Stimulated activated CD4-positive, alpha-beta T cell treated with anti-CD3 and anti-CD28 coated beads, Interleukin-2, amount 100 ng/mL, for 24 hours (primary cell): ENCODE measurements around the gene FAM174A.
"Not testable (repeated sequence)": the region's sequence is repeated elsewhere in the genome, so short reads cannot be mapped to it uniquely, and the experiment has no call there.

Experiments
- DNase-seq, 2 donors: peaks; one replicate each; pipeline ENCODE4 v3.0.0-alpha.2; 2020

Gene FAM174A

DNA sequence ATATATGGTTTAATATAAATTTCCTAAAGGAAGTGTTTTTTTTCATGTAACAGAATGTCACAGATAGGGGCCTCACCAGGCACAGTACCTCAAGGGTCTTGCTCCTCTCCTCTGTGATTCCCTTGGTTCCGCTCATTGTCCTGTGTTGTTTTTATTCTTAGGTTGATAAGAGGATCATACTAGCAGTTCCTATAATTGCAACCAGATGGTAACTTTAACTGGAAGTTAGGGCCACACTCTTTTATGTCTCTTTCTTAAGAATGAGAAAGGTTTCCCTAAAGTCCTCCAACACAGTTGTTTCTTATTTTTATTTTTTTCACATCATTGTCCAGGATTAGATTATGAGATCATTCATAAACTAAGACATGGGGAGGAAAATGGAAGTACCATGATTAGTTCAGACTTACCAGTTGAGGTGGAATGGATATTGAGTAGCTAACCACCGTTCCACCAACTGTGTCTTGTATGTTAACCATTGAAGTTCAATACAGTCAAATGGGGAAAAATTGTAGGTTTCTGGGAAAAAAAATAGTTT, 41.1 kb downstream of the FAM174A start:
- no peak for DNase-seq

GRCh38 chr5:100577506-100577905, 42.3 kb downstream of the FAM174A start:
- no peak for DNase-seq

- DNase-seq: no peak
Measured at GRCh38 chr5:100584069-100584468, 48.9 kb downstream of the FAM174A start.

- DNase-seq: no peak
Measured at GRCh38 chr5:100584889-100585288, 49.7 kb downstream of the FAM174A start.

- no peak for DNase-seq
Measured at GRCh38 chr5:100590867-100591266, 55.7 kb downstream of the FAM174A start.

- no peak for DNase-seq
Measured at GRCh38 chr5:100595152-100595811, 60.1 kb downstream of the FAM174A start.

- no peak for DNase-seq
Measured at GRCh38 chr5:100595812-100596173, 60.6 kb downstream of the FAM174A start.

DNA sequence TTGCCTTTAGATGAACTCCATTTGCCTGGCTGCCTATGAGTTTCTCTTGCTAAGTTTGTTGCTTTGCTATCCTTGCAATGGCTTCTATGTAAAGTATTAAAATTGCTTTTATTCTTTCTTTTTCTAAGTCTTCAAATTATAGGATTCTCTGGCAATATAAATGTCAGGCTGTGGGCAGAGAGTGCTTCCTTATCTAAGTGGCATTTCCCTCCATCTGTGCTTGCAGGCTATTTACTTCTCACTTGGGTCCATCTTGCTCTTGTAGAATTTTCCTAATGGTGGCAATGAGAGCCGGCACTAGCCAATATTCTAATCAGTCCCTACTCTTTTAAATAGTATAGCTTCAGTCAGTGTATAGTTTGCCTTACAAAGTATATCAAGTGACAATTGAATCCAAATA, 63.3 kb downstream of the FAM174A start:
- no peak for DNase-seq

DNA sequence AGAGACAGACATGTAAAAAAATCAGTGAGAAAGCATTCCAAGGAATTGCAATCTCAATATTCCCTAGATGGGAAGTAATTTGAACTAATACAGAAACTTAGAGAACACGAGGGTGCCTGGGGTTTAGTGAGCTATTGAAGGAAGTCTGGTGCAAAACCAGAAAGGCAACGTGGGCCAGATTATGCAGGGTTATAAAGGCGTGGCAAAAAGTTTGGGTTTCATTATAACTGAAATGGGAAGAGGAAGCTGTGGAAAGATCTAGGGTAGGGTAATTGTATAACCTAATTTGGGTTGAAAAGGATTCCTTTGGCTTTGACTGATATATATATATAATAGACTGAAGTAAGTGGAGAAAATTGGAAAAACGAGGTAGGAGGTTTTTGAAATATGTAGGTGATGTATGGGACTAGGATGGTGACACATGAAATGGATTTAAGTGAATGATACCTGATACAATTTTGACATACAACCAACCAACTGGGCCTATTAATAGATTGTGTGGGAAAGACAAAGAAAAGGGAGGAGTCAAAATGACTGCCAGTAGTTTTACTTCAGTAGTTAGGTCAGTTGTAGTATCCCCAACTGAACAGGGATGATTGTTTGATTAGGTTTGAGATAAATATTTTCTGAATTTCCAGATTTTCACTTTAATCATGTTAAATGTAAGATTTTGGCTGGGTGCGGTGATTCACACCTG, 65.3 kb downstream of the FAM174A start:
- DNase-seq: no peak

DNA sequence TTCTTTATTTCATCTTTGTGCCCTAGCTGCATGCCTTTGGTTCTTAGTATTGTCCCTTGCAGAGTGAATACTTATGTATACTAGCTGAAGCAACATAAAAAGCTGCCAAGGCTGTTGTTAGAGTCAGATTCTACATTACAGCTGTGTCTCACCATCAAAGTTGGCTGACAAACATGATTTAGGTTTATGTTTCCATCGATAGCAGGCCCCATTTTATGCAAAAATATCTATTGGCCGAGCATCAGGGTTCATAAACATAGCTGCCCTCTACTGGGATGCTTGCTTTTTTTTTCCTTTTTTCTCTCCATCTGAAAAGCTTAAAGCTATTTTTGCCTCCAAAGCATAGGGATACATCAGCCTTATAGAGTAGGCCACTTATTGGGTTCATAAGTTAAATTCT, 68.0 kb downstream of the FAM174A start:
- no peak for DNase-seq

GRCh38 chr5:100604021-100604420, 68.8 kb downstream of the FAM174A start:
- not testable (repeated sequence) for DNase-seq

DNA sequence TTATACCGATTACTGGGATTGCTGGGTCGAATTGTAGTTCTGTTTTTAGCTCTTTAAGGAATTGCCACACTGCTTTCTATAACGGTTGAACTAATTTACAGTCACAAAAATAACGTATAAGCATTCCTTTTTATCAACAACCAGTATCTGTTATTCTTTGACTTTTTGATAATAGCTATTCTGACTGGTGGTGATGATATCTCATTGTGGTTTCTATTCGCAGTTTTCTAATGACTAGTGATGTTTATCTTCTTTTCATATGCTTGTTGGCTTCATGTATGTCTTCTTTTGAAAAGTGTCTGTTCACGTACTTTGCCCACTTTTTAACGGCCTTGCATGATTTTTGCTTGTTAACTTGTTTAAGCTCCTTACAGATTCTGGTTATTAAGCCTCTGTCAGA, 74.4 kb downstream of the FAM174A start:
- no peak for DNase-seq

DNA sequence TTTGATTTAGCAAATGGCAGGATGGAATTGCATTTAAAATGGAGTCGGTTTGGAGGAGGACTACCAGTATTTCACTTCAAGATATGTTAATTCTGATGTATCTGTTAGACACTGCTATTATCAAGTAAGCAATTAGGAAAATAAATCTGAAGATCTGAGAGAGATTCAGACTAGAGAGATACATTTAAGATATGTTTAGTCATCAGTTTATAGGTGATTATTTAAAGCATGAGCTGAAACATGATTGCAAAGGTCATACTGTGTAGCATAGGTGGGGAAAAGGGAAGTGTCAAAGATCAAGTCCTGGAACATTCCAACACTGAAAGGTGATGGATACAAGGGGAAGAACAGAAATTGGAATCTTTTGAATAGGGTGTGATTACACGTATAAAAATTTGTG, 79.1 kb downstream of the FAM174A start:
- no peak for DNase-seq

GRCh38 chr5:100615362-100615761, 80.2 kb downstream of the FAM174A start:
- DNase-seq: no peak

DNA sequence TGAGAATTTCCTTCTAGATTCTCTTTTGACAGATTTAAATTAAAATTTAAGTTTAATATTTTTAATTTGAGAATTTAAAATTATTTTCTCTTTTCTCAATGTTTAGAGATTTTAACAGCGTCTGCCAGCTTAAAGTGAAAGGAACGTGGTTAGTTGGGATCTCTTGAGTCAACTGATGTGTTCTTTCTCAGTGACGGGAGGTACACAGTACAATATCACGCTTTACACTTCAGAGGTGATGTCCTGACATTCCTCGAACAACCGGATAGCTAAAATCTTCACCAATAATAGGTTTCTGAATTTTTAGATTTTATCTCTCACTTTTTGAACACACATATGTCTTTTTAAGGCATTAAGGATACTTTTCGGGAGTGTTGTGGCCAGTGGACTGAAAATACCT, 81.1 kb downstream of the FAM174A start:
- no peak for DNase-seq

DNA sequence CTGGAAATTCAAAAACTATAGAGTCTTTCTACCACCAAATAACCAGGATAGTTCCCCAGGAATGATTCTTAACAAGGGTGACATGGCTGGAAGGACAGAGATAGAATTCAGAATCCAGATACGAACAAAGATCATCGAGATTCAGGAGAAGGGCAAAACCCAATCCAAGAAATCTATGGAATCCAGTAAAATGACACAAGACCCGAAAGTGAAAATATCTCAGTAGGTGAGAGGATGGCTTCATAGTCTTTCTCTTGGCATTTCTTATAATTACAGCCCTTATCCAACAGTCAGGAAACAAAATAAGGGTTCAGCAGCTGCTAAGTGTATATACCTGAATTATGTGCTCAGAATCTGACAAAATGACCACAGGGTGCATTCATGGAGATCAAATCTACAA, 81.8 kb downstream of the FAM174A start:
- DNase-seq: no peak

DNA sequence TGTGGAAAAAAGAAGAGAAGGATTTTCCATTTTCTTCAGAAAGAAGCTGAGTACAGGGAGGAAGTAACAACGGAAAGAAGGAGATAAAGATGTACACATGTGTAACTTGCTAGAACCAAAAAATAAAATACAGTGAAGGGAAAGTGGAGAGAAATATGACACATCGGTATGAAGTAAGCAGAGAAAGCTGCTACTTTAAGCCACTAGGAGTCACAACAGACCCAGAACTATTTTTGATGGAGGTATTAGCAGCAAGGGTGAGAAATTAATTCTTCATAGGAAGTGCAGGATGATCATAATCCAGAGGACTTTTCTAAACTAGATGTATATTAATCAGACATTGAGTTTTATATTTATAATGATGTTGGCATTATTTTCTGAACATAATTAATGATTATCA, 88.5 kb downstream of the FAM174A start:
- no peak for DNase-seq

DNA sequence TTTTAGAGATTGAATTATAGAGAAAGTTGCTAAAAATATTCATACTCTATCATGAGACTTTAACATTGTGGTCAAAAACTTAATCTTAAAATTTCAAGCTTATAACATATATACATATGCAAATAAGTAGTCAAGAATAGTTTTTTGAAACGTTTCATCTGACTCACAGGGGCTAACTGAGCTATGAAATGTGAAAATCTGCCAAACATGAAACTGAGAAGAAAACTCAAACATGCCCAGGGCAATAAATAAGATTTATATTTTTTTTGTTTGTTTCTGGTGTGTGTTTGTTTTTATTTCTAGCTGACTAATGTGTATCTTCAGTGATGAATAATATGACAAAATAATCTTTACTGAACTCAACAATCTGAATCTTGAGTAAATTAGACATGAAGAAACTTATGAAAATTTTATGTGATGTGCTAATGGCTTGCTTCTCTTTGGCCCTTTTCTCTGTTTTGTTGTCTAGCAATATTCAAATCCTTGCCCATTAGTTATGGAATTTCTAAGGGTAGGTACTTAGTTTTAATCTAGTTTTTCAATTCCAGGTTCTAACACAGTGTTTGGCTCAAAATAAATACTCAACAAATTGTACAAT, 99.9 kb downstream of the FAM174A start:
- no peak for DNase-seq
